OCI-LY1 (cell line): ENCODE results near the gene SLC38A8.

ENCODE experiments used
- H2AFZ ChIP-seq: fragments of 200-600 bp; sonication (generic), shearing (Covaris generic); 2 replicates; pipeline ENCODE4 v1.6.0; 2014; ENCODE audit warnings: antibody characterized with exemption, mild to moderate bottlenecking, low read length
- H3F3A ChIP-seq: fragments of 200-600 bp; sonication (generic), shearing (Covaris generic); 2 replicates; pipeline ENCODE4 v1.6.0; 2014; ENCODE audit warnings: mild to moderate bottlenecking, antibody characterized with exemption, low read length, moderate library complexity; ENCODE audit not compliant: insufficient read depth
- H3K27ac ChIP-seq: fragments of 200-600 bp; sonication (generic); 2 replicates; pipeline ENCODE4 v1.5.1; 2014; ENCODE audit warnings: low read length, mixed run types, mild to moderate bottlenecking, low read depth; ENCODE audit not compliant: poor library complexity, severe bottlenecking
- H3K27me3 ChIP-seq: fragments of 200-600 bp; sonication (generic); 2 replicates; pipeline ENCODE4 v1.6.0; 2014; ENCODE audit warnings: antibody characterized with exemption, mild to moderate bottlenecking, low read length, moderate library complexity; ENCODE audit not compliant: insufficient read depth
- H3K36me3 ChIP-seq: fragments of 200-600 bp; sonication (generic); 2 replicates; pipeline ENCODE4 v1.6.1; 2014; ENCODE audit warnings: mild to moderate bottlenecking, antibody characterized with exemption, low read length, moderate library complexity, mixed read lengths; ENCODE audit not compliant: insufficient read depth
- H3K4me1 ChIP-seq: fragments of 200-600 bp; sonication (generic); 2 replicates; pipeline ENCODE4 v1.5.1; 2014; ENCODE audit warnings: mild to moderate bottlenecking, low read length, moderate library complexity; ENCODE audit not compliant: insufficient read depth, severe bottlenecking
- H3K4me2 ChIP-seq: fragments of 200-600 bp; sonication (generic), shearing (Covaris generic); 2 replicates; pipeline ENCODE4 v1.6.1; 2014; ENCODE audit warnings: low read length
- H3K4me3 ChIP-seq: fragments of 200-600 bp; sonication (generic); 2 replicates; pipeline ENCODE4 v1.5.1; 2014; ENCODE audit warnings: low read length, low read depth, mild to moderate bottlenecking, mixed read lengths; ENCODE audit not compliant: poor library complexity, severe bottlenecking
- H3K79me2 ChIP-seq: fragments of 200-600 bp; shearing (Covaris generic); 2 replicates; pipeline ENCODE4 v1.6.1; 2016; ENCODE audit warnings: mixed run types, low read length, mixed read lengths; ENCODE audit not compliant: insufficient read depth
- H3K9ac ChIP-seq: fragments of 200-600 bp; sonication (generic), shearing (Covaris generic); 2 replicates; pipeline ENCODE4 v1.6.1; 2014; ENCODE audit warnings: mild to moderate bottlenecking, low read length, mixed read lengths
- H3K9me2 ChIP-seq: fragments of 200-600 bp; sonication (generic), shearing (Covaris generic); 2 replicates; pipeline ENCODE4 v1.6.1; 2014; ENCODE audit warnings: low read depth, mild to moderate bottlenecking, low read length, mixed read lengths
- H3K9me3 ChIP-seq: fragments of 200-600 bp; shearing (Covaris generic); 2 replicates; pipeline ENCODE4 v1.6.1; 2014; ENCODE audit warnings: low read length, mixed read lengths
- H4K20me1 ChIP-seq: fragments of 200-600 bp; sonication (generic), shearing (Covaris generic); 2 replicates; pipeline ENCODE4 v1.6.0; 2016; ENCODE audit warnings: mild to moderate bottlenecking, low read length; ENCODE audit not compliant: insufficient read depth
- EZH2 ChIP-seq: fragments of 200-600 bp; sonication (generic), shearing (Covaris generic); IDR thresholded peaks from 2 replicates; pipeline ENCODE4 v1.8.0; 2017; ENCODE audit warnings: borderline replicate concordance, mixed run types, mild to moderate bottlenecking, antibody characterized with exemption, low read length, moderate library complexity, mixed read lengths
- TF ChIP-seq, protein P1 (sequence below): fragments of 200-600 bp; sonication (generic), shearing (Covaris generic); IDR thresholded peaks from 2 replicates; pipeline ENCODE4 v1.5.1; 2017; ENCODE audit warnings: mild to moderate bottlenecking, antibody characterized with exemption, low read length, moderate library complexity, mixed read lengths

The SLC38A8 gene

DNA sequence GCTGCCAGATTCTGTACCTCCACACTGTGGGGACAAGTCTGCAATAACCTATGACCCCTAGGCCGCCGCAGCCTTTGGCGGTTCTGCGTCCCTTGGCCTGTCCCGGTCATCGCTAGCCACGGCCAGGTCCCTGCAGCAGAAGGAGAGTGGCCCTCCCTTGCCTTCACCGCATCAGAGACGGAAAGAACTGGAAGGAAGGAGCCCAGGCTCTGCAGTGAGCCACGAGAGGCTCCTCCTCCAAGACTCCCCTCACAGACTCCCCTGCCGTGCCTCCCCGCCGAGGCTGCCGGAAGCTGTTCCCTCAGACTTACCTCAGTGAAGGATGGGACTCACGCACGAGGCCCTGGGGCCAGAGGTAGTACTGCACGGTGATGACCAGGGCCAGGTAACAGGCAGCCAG is 11.0 kb downstream of the SLC38A8 start:
- Histone ChIP-seq H2AFZ (no peak overlapping the region), H3K4me2 (no peak overlapping the region), H3F3A (no peaks in the 10 kb centered on the region), H4K20me1 (no peaks in the 10 kb centered on the region), H3K9me2 (no peaks in the 10 kb centered on the region), H3K27ac (no peak overlapping the region), H3K79me2 (no peaks in the 10 kb centered on the region), H3K27me3 (peaks cover 4% of the 10 kb centered on the region; the same call in 1 of the 2 replicates), H3K9me3 (no peaks in the 10 kb centered on the region), H3K36me3 (no peaks in the 10 kb centered on the region; the same call in 1 of the 2 replicates), H3K4me3 (no peak overlapping the region), H3K4me1 (no peaks in the 10 kb centered on the region), H3K9ac (no peak overlapping the region)
- no peak for TF ChIP-seq EZH2
- TF ChIP-seq, protein P1, sequence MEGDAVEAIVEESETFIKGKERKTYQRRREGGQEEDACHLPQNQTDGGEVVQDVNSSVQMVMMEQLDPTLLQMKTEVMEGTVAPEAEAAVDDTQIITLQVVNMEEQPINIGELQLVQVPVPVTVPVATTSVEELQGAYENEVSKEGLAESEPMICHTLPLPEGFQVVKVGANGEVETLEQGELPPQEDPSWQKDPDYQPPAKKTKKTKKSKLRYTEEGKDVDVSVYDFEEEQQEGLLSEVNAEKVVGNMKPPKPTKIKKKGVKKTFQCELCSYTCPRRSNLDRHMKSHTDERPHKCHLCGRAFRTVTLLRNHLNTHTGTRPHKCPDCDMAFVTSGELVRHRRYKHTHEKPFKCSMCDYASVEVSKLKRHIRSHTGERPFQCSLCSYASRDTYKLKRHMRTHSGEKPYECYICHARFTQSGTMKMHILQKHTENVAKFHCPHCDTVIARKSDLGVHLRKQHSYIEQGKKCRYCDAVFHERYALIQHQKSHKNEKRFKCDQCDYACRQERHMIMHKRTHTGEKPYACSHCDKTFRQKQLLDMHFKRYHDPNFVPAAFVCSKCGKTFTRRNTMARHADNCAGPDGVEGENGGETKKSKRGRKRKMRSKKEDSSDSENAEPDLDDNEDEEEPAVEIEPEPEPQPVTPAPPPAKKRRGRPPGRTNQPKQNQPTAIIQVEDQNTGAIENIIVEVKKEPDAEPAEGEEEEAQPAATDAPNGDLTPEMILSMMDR, result no peak

DNA sequence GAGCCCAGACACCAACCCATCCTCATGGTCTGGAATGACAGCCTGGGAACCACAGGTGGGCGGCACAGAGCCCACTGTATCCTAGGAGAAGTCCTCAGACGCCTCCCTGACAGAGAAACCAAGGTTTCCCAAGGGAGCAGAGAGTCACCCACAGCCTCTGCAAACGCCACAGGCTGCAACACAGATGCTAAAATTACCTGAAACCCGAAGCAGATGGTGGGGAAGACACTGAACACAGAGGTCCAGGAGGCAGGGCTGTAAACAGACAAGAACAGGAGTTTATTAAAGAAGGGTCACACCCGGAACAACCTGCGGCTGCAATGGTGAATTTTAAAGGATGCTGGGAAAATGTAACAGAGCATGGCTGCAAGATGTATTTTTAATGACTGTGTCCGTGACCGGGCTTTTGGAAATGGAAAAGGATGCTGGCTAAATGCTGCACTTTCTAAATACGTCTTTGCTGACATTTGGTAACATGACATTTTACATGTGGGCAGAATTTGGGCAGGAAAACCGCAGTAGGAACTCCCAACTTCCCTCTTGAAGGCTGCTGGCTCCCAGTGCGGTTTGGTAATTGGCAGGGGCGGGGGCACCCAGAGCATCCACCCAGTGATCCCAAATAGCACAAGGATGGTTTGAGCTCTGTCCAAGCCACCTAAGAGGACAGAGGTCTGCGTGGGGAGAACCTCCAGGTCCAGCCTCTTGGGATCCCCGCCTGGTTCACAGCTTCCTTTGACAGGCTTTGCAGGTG is 13.1 kb downstream of the SLC38A8 start:
- H2AFZ ChIP-seq, result no peak overlapping the region
- H3K79me2 ChIP-seq, result no peaks in the 10 kb centered on the region
- TF ChIP-seq EZH2, result no peak
- TF ChIP-seq, protein P1, result no peak
- H3K4me2 ChIP-seq, result no peak overlapping the region
- no peaks in the 10 kb centered on the region for H4K20me1 ChIP-seq
- no peaks in the 10 kb centered on the region for H3K27me3 ChIP-seq
- H3F3A ChIP-seq, result no peaks in the 10 kb centered on the region
- H3K27ac ChIP-seq, result no peak overlapping the region
- no peaks in the 10 kb centered on the region for H3K9me2 ChIP-seq
- no peak overlapping the region for H3K4me3 ChIP-seq
- H3K9ac ChIP-seq, result no peak overlapping the region
- H3K36me3 ChIP-seq, result no peaks in the 10 kb centered on the region
- no peaks in the 10 kb centered on the region for H3K9me3 ChIP-seq
- no peaks in the 10 kb centered on the region for H3K4me1 ChIP-seq

DNA sequence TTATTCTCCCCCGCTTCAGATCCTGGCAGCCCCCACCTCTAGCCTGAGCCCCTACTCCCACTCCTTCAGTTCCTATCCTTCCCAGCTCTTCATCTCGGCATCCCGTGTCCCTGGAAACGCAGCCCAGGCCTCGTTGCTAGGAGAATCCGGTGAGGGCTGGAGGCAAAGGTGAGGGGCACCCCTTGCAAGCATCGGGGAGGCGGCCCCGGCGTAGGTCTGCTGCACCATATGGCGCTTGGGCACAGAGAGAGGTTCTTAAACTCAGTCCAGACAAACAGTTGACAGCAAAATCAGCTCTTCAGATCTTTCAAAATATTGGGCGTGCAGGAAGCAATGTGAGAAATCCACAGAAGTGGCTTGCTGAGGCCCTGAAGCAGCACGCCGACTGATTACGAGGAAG is 15.0 kb downstream of the SLC38A8 start:
- Histone ChIP-seq H2AFZ (no peak overlapping the region), H3K9me3 (no peaks in the 10 kb centered on the region), H3K36me3 (no peaks in the 10 kb centered on the region), H3K4me3 (no peak overlapping the region), H3K79me2 (no peaks in the 10 kb centered on the region), H3K9ac (no peak overlapping the region), H3K4me1 (no peaks in the 10 kb centered on the region), H3K27ac (no peak overlapping the region), H3K9me2 (no peaks in the 10 kb centered on the region), H3K27me3 (peaks cover under 1% of the 10 kb centered on the region; the same call in 1 of the 2 replicates), H4K20me1 (no peaks in the 10 kb centered on the region), H3K4me2 (no peak overlapping the region), H3F3A (no peaks in the 10 kb centered on the region)
- TF ChIP-seq EZH2, result no peak

DNA sequence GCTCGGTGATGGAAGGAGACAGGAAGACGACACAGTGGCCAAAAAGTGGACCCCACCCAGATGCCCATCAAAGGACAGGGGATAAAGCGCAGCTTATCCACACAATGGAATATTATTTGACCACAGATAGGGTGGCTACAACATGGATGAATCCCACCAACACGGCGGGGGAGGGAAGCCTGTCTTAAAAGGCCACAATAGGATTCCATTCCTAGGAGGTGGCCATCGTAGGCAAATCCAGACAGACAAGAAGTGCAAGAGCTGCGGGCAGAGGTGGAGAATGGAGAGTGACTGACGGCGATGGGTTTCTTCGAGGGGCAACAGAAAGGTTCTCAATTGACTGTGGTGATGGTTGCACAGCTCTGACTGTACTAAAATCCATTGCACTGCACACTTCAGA is 16.0 kb downstream of the SLC38A8 start:
- TF ChIP-seq, protein P1, result no peak
- TF ChIP-seq EZH2, result no peak
- Histone ChIP-seq H4K20me1 (no peaks in the 10 kb centered on the region), H3K9me2 (no peaks in the 10 kb centered on the region), H3K4me2 (no peak overlapping the region), H3K79me2 (no peaks in the 10 kb centered on the region), H3K27ac (no peak overlapping the region), H3K36me3 (no peaks in the 10 kb centered on the region; the same call in 1 of the 2 replicates), H3F3A (no peaks in the 10 kb centered on the region), H3K27me3 (peaks cover 8% of the 10 kb centered on the region; the same call in 1 of the 2 replicates), H3K4me3 (no peak overlapping the region), H2AFZ (no peak overlapping the region), H3K9me3 (peaks cover 6% of the 10 kb centered on the region), H3K4me1 (no peaks in the 10 kb centered on the region), H3K9ac (no peak overlapping the region)
